Memory B cell (primary cell): ENCODE measurements around the gene QPCTL.

ENCODE experiments used
- ATAC-seq: fragments of 150-1000 bp; cut with Tn5 transposase; 2 replicates; pipeline ENCODE4 v1.10.0; 2021; ENCODE audit warnings: low read depth, mild to moderate bottlenecking, moderate library complexity
- DNase-seq, 2 donors: peaks; one replicate each; pipeline ENCODE4 v3.0.0; 2022; ENCODE audit warnings: low spot score in 2 of 2
- H3K27ac Mint-ChIP-seq: one replicate; pipeline ENCODE4 v1.8.0; 2022; ENCODE audit warnings: mild to moderate bottlenecking, moderate library complexity, mixed read lengths
- H3K27me3 Mint-ChIP-seq: one replicate; pipeline ENCODE4 v1.8.0; 2022; ENCODE audit warnings: mixed read lengths
- H3K36me3 Mint-ChIP-seq: one replicate; pipeline ENCODE4 v1.8.0; 2022; ENCODE audit warnings: mild to moderate bottlenecking, mixed read lengths
- H3K4me1 Mint-ChIP-seq: one replicate; pipeline ENCODE4 v1.8.0; 2022; ENCODE audit warnings: mixed read lengths
- H3K4me3 Mint-ChIP-seq: one replicate; pipeline ENCODE4 v1.8.0; 2022; ENCODE audit warnings: mild to moderate bottlenecking, moderate library complexity, mixed read lengths
- H3K9me3 Mint-ChIP-seq: one replicate; pipeline ENCODE4 v1.8.0; 2022; ENCODE audit warnings: mixed read lengths

Gene QPCTL

GRCh38 chr19:45753548-45753947 is 61.1 kb downstream of the QPCTL start:
- H3K27me3 Mint-ChIP-seq, result peaks cover 5% of the 10 kb centered on the region
- no peak overlapping the region for H3K4me3 Mint-ChIP-seq
- H3K27ac Mint-ChIP-seq, result no peak overlapping the region
- H3K4me1 Mint-ChIP-seq, result no peaks in the 10 kb centered on the region
- H3K36me3 Mint-ChIP-seq, result no peaks in the 10 kb centered on the region
- no peak for DNase-seq
- no peak for ATAC-seq
- H3K9me3 Mint-ChIP-seq, result no peaks in the 10 kb centered on the region
